ENCODE data around the gene GATB.

GRCh38 chr4:151626228-151626627 is 134.6 kb downstream of the GATB start:
- no peak for TF ChIP-seq CTCF (IDR thresholded peaks at IDR 0.05)
- TF ChIP-seq POLR2A (IDR thresholded peaks at IDR 0.05), result no peak

All from adrenal gland (tissue), 5 donors.